Measurements from ENCODE around the gene MBTD1.

DNA sequence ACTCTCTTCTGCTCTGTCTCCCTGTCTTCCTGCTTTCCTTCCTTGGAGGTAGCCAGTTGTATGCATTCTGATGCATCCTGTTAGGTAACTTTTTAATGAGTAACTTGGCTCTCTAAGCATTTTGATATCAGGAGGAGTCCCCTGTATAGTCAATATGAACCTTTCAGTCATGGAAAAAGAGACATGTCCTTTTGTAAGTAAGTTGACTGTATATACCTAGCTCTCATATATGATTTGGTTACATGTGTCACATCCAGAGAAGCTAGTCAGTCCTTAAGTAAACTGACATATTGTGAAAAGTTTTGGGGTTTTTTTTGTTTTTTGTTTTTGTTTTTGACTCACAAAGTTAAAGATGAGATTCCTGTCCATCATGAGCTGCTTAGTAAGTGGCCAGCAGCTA lies 19.3 kb upstream of the MBTD1 start:
- TF ChIP-seq POLR2A (IDR thresholded peaks at IDR 0.05): no peak
- TF ChIP-seq, protein P1, sequence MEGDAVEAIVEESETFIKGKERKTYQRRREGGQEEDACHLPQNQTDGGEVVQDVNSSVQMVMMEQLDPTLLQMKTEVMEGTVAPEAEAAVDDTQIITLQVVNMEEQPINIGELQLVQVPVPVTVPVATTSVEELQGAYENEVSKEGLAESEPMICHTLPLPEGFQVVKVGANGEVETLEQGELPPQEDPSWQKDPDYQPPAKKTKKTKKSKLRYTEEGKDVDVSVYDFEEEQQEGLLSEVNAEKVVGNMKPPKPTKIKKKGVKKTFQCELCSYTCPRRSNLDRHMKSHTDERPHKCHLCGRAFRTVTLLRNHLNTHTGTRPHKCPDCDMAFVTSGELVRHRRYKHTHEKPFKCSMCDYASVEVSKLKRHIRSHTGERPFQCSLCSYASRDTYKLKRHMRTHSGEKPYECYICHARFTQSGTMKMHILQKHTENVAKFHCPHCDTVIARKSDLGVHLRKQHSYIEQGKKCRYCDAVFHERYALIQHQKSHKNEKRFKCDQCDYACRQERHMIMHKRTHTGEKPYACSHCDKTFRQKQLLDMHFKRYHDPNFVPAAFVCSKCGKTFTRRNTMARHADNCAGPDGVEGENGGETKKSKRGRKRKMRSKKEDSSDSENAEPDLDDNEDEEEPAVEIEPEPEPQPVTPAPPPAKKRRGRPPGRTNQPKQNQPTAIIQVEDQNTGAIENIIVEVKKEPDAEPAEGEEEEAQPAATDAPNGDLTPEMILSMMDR (IDR thresholded peaks at IDR 0.05): no peak

All from right lobe of liver (tissue), 4 donors.